CD4-positive, alpha-beta memory T cell (primary cell): ENCODE measurements around the gene PRKAG2. TPM values are rescaled to one million over a fixed set of nuclear protein-coding genes. Genes with fewer than 3 reads are reported as not detected.
A peak's percentile ranks its signal among the peaks of the same experiment; 100 is the strongest.

ENCODE experiments used
- CTCF ChIA-PET: fragments of 350-600 bp; sonication (Branson Sonifier 250); formaldehyde crosslinking; loops from one replicate; lab custom pipeline; 2021; ENCODE audit warnings: inconsistent platforms; ENCODE audit not compliant: partially characterized antibody; lab: Charles Lee
- POLR2A ChIA-PET: fragments of 350-600 bp; sonication (Branson Sonifier 250); formaldehyde crosslinking; loops from one replicate; lab custom pipeline; 2021; ENCODE audit not compliant: partially characterized antibody; lab: Charles Lee
- DNase-seq, 5 donors: peaks; one replicate each; pipeline versions ENCODE4 v3.0.0 to v3.0.0-alpha.2; 2020 to 2022; ENCODE audit warnings: mixed read lengths in 1 of 5
- H3K27ac ChIP-seq: one replicate; pipeline ENCODE4 v1.7.0; 2013; ENCODE audit warnings: low read depth, low read length
- H3K27me3 ChIP-seq: 2 replicates; pipeline ENCODE4 v1.7.0; 2013; ENCODE audit warnings: mild to moderate bottlenecking, low read length, moderate library complexity; ENCODE audit not compliant: insufficient read depth
- H3K36me3 ChIP-seq: 2 replicates; pipeline ENCODE4 v1.7.0; 2013; ENCODE audit warnings: mild to moderate bottlenecking, low read length, moderate library complexity; ENCODE audit not compliant: insufficient read depth
- H3K4me1 ChIP-seq: 2 replicates; pipeline ENCODE4 v1.7.0; 2013; ENCODE audit warnings: mild to moderate bottlenecking, low read length, moderate library complexity; ENCODE audit not compliant: insufficient read depth
- H3K4me3 ChIP-seq, 2 donors: one replicate each; pipeline ENCODE4 v1.7.0; 2013; ENCODE audit warnings: low read length in 2 of 2, mild to moderate bottlenecking in 1 of 2
- H3K9me3 ChIP-seq, 2 donors: one replicate each; pipeline ENCODE4 v1.7.0; 2013; ENCODE audit warnings: low read length in 2 of 2, control low read depth in 1 of 2; ENCODE audit not compliant: control insufficient read depth in 1 of 2
- H3K27ac Mint-ChIP-seq, 7 donors: one replicate each; pipeline ENCODE4 v1.8.0; 2020 to 2021; ENCODE audit warnings: mixed read lengths in 7 of 7, mild to moderate bottlenecking in 6 of 7, inconsistent platforms in 3 of 7, moderate library complexity in 3 of 7
- H3K27me3 Mint-ChIP-seq, 2 donors: one replicate each; pipeline ENCODE4 v1.8.0; 2020 to 2021; ENCODE audit warnings: mixed read lengths in 2 of 2
- H3K36me3 Mint-ChIP-seq, 2 donors: one replicate each; pipeline ENCODE4 v1.8.0; 2020 to 2021; ENCODE audit warnings: mixed read lengths in 2 of 2, inconsistent platforms in 1 of 2, mild to moderate bottlenecking in 1 of 2
- H3K4me1 Mint-ChIP-seq, 4 donors: one replicate each; pipeline ENCODE4 v1.8.0; 2020 to 2021; ENCODE audit warnings: mixed read lengths in 4 of 4, mild to moderate bottlenecking in 1 of 4
- H3K4me3 Mint-ChIP-seq, 8 donors: one replicate each; pipeline ENCODE4 v1.8.0; 2020 to 2021; ENCODE audit warnings: mixed read lengths in 8 of 8, mild to moderate bottlenecking in 7 of 8, moderate library complexity in 6 of 8, inconsistent platforms in 3 of 8
- H3K9me3 Mint-ChIP-seq, 8 donors: one replicate each; pipeline ENCODE4 v1.8.0; 2020 to 2021; ENCODE audit warnings: mixed read lengths in 8 of 8, mild to moderate bottlenecking in 5 of 8, inconsistent platforms in 3 of 8, moderate library complexity in 1 of 8
- intact Hi-C: fragments of 100-400 bp; cut with micrococcal nuclease; formaldehyde crosslinking; loops from one replicate; pipeline ENCODE4 v1.15.1; 2023
- polyA plus RNA-seq, 2 donors: library from polyadenylated mRNA; unstranded; fragments of 300-500 nt; fragmentation: Illumina TruSeq; gene quantifications; one replicate each; pipeline ENCODE4 v1.2.3, GENCODE V29; 2021
- total RNA-seq, 2 experiments: library from RNA; stranded (reverse); gene quantifications; one replicate each; pipeline ENCODE4 v1.2.3, GENCODE V29; 2021

Gene PRKAG2
- total and polyA plus RNA-seq, 4 experiments from 2014 or later = 27.4 to 61.0 (median 47.4) TPM

- no peak overlapping the region for H3K4me3 Mint-ChIP-seq
- Histone ChIP-seq H3K4me3 (no peak overlapping the region), H3K36me3 (no peaks in the 10 kb centered on the region), H3K27ac (no peak overlapping the region), H3K4me1 (no peaks in the 10 kb centered on the region), H3K27me3 (no peaks in the 10 kb centered on the region), H3K9me3 (no peaks in the 10 kb centered on the region)
- ChIA-PET POLR2A (no interaction called here), CTCF (no interaction called here)
- H3K27ac Mint-ChIP-seq = peak overlapping the region in 1 of 7 donors; percentile 38
- H3K36me3 Mint-ChIP-seq = peaks cover 1 to 4% of the 10 kb centered on the region in 2 donors
- intact Hi-C loops = no loop called here
- no peaks in the 10 kb centered on the region for H3K27me3 Mint-ChIP-seq
- DNase-seq = no peak
- H3K9me3 Mint-ChIP-seq = peaks cover 0 to 1% (median 0%) of the 10 kb centered on the region in 8 donors
- peaks cover 0 to 7% (median 6%) of the 10 kb centered on the region in 4 donors for H3K4me1 Mint-ChIP-seq
Observed at GRCh38 chr7:151725844-151726651, 150.9 kb downstream of the PRKAG2 start.

GRCh38 chr7:151724920-151725584, 151.9 kb downstream of the PRKAG2 start:
- H3K4me1 ChIP-seq = no peaks in the 10 kb centered on the region
- H3K4me3 Mint-ChIP-seq = no peak overlapping the region
- H3K27me3 Mint-ChIP-seq = no peaks in the 10 kb centered on the region
- no peaks in the 10 kb centered on the region for H3K9me3 ChIP-seq
- ChIA-PET POLR2A (no interaction called here), CTCF (no interaction called here)
- peaks cover 0 to 8% (median 6%) of the 10 kb centered on the region in 4 donors for H3K4me1 Mint-ChIP-seq
- H3K27me3 ChIP-seq = no peaks in the 10 kb centered on the region
- no peaks in the 10 kb centered on the region for H3K36me3 ChIP-seq
- DNase-seq = no peak
- H3K27ac ChIP-seq = no peak overlapping the region
- intact Hi-C loops = no loop called here
- peaks cover 0 to 1% (median 0%) of the 10 kb centered on the region in 8 donors for H3K9me3 Mint-ChIP-seq
- no peak overlapping the region for H3K4me3 ChIP-seq
- H3K36me3 Mint-ChIP-seq = peaks cover 1 to 4% of the 10 kb centered on the region in 2 donors
- H3K27ac Mint-ChIP-seq = no peak overlapping the region

GRCh38 chr7:151724250-151724915, 152.5 kb downstream of the PRKAG2 start:
- no peaks in the 10 kb centered on the region for H3K27me3 Mint-ChIP-seq
- no peak for DNase-seq
- no peak overlapping the region for H3K27ac Mint-ChIP-seq
- Histone ChIP-seq H3K9me3 (no peaks in the 10 kb centered on the region), H3K27ac (no peak overlapping the region), H3K36me3 (no peaks in the 10 kb centered on the region), H3K4me1 (no peaks in the 10 kb centered on the region), H3K27me3 (no peaks in the 10 kb centered on the region), H3K4me3 (no peak overlapping the region)
- no peak overlapping the region for H3K4me3 Mint-ChIP-seq
- intact Hi-C loops = no loop called here
- ChIA-PET POLR2A (no interaction called here), CTCF (no interaction called here)
- peaks cover 1 to 4% of the 10 kb centered on the region in 2 donors for H3K36me3 Mint-ChIP-seq
- peaks cover 0 to 9% (median 6%) of the 10 kb centered on the region in 4 donors for H3K4me1 Mint-ChIP-seq
- H3K9me3 Mint-ChIP-seq = peaks cover 0 to 1% (median 0%) of the 10 kb centered on the region in 8 donors

GRCh38 chr7:151723321-151723720, 153.6 kb downstream of the PRKAG2 start:
- POLR2A ChIA-PET = no interaction called here
- H3K9me3 ChIP-seq = no peaks in the 10 kb centered on the region
- H3K36me3 ChIP-seq = no peaks in the 10 kb centered on the region
- H3K27me3 Mint-ChIP-seq = no peaks in the 10 kb centered on the region
- CTCF ChIA-PET = no interaction called here
- H3K4me1 Mint-ChIP-seq = peaks cover 0 to 6% (median 3%) of the 10 kb centered on the region in 4 donors
- H3K4me3 Mint-ChIP-seq = no peak overlapping the region
- peaks cover 0 to 1% (median 0%) of the 10 kb centered on the region in 8 donors for H3K9me3 Mint-ChIP-seq
- H3K27me3 ChIP-seq = no peaks in the 10 kb centered on the region
- no peak overlapping the region for H3K27ac ChIP-seq
- no peak for DNase-seq
- no peaks in the 10 kb centered on the region for H3K4me1 ChIP-seq
- no peak overlapping the region for H3K4me3 ChIP-seq
- intact Hi-C loops = no loop called here
- no peak overlapping the region for H3K27ac Mint-ChIP-seq
- H3K36me3 Mint-ChIP-seq = peaks cover 3 to 4% of the 10 kb centered on the region in 2 donors

- no peak for DNase-seq
- intact Hi-C loops = no loop called here
- Mint-ChIP-seq H3K4me3 (no peak overlapping the region), H3K27ac (no peak overlapping the region), H3K27me3 (no peaks in the 10 kb centered on the region), H3K4me1 (peaks cover 0 to 6% (median 2%) of the 10 kb centered on the region in 4 donors), H3K9me3 (peaks cover 0 to 1% (median 0%) of the 10 kb centered on the region in 8 donors), H3K36me3 (peaks cover 3 to 8% of the 10 kb centered on the region in 2 donors)
- Histone ChIP-seq H3K4me1 (no peaks in the 10 kb centered on the region), H3K27ac (no peak overlapping the region), H3K9me3 (no peaks in the 10 kb centered on the region), H3K4me3 (no peak overlapping the region), H3K36me3 (no peaks in the 10 kb centered on the region), H3K27me3 (no peaks in the 10 kb centered on the region)
- POLR2A ChIA-PET = interaction anchor here (1.1 kb wide), 1 partner anchor 16 kb away, joined by 3 read pairs; no protein-coding TSS in a partner anchor
- CTCF ChIA-PET = no interaction called here
Observed at GRCh38 chr7:151722533-151722932, 154.4 kb downstream of the PRKAG2 start.

GRCh38 chr7:151721694-151722093, 155.2 kb downstream of the PRKAG2 start:
- intact Hi-C loops = no loop called here
- H3K27me3 Mint-ChIP-seq = no peaks in the 10 kb centered on the region
- no peak for DNase-seq

GRCh38 chr7:151721236-151721635, 155.7 kb downstream of the PRKAG2 start:
- Histone ChIP-seq H3K4me3 (no peak overlapping the region), H3K36me3 (no peaks in the 10 kb centered on the region), H3K4me1 (no peaks in the 10 kb centered on the region), H3K27me3 (no peaks in the 10 kb centered on the region), H3K27ac (no peak overlapping the region), H3K9me3 (no peaks in the 10 kb centered on the region)
- DNase-seq = no peak
- Mint-ChIP-seq H3K36me3 (peaks cover 3 to 7% of the 10 kb centered on the region in 2 donors), H3K27ac (no peak overlapping the region), H3K4me3 (no peak overlapping the region), H3K4me1 (peaks cover 0 to 6% (median 3%) of the 10 kb centered on the region in 4 donors), H3K9me3 (peaks cover 0 to 1% (median 0%) of the 10 kb centered on the region in 8 donors), H3K27me3 (no peaks in the 10 kb centered on the region)
- ChIA-PET POLR2A (no interaction called here), CTCF (no interaction called here)
- intact Hi-C loops = no loop called here

More at GRCh38 chr7:151721694-151722093, 155.2 kb downstream of the PRKAG2 start:
- Histone ChIP-seq H3K4me1 (no peaks in the 10 kb centered on the region), H3K4me3 (no peak overlapping the region), H3K36me3 (no peaks in the 10 kb centered on the region), H3K9me3 (no peaks in the 10 kb centered on the region), H3K27me3 (no peaks in the 10 kb centered on the region), H3K27ac (no peak overlapping the region)
- H3K4me3 Mint-ChIP-seq = no peak overlapping the region
- H3K9me3 Mint-ChIP-seq = peaks cover 0 to 1% (median 0%) of the 10 kb centered on the region in 8 donors
- peaks cover 0 to 6% (median 3%) of the 10 kb centered on the region in 4 donors for H3K4me1 Mint-ChIP-seq
- CTCF ChIA-PET = no interaction called here
- H3K36me3 Mint-ChIP-seq = peaks cover 3 to 8% of the 10 kb centered on the region in 2 donors
- H3K27ac Mint-ChIP-seq = peak overlapping the region in 3 of 7 donors; percentile 1 to 34 (median 30)
- POLR2A ChIA-PET = interaction anchor here (1.1 kb wide), 1 partner anchor 17 kb away, joined by 3 read pairs; no protein-coding TSS in a partner anchor
